Left ventricle myocardium inferior (tissue), 1 donor: ENCODE data around the gene FLT1. TPM values are rescaled to one million over a fixed set of nuclear protein-coding genes. Genes with fewer than 3 reads are reported as not detected.

Experiments used
- DNase-seq: peaks from one replicate; pipeline ENCODE4 v3.0.0-alpha.2; 2020
- H3K27ac ChIP-seq: fragments of 200-600 bp; replicated peaks from 2 replicates; pipeline ENCODE4 v1.8.0; 2021
- H3K27me3 ChIP-seq: fragments of 200-600 bp; 2 replicates; pipeline ENCODE4 v1.8.0; 2021; ENCODE audit warnings: low read depth
- H3K36me3 ChIP-seq: fragments of 200-600 bp; 2 replicates; pipeline ENCODE4 v1.8.0; 2021
- H3K4me1 ChIP-seq: fragments of 200-600 bp; 2 replicates; pipeline ENCODE4 v1.8.0; 2021
- H3K4me3 ChIP-seq: fragments of 200-600 bp; 2 replicates; pipeline ENCODE4 v1.8.0; 2021; ENCODE audit warnings: mild to moderate bottlenecking, moderate library complexity
- H3K9me3 ChIP-seq: fragments of 200-600 bp; replicated peaks from 2 replicates; pipeline ENCODE4 v1.8.0; 2021
- CTCF ChIP-seq: fragments of 200-600 bp; IDR thresholded peaks from 2 replicates; pipeline ENCODE4 v1.8.0; 2021; ENCODE audit warnings: antibody characterized with exemption, mild to moderate bottlenecking, borderline replicate concordance
- intact Hi-C: fragments of 100-400 bp; cut with micrococcal nuclease; formaldehyde crosslinking; loops from one replicate; pipeline ENCODE4 v1.11.0; 2022
- total RNA-seq: library from RNA; stranded (reverse); fragmentation: NEBNext Ultra II Directional; extraction: Animal tissue kit (Norgen Biotek cat#: 25700); gene quantifications from one replicate; pipeline ENCODE4 v1.2.1, GENCODE V29; 2021
- donor health status: DM: no; HTN: yes; CAD: no; lungs with severe emphysema.

Gene FLT1
- total RNA-seq, 1 donor from 2014 or later, result 40.7 TPM

DNA sequence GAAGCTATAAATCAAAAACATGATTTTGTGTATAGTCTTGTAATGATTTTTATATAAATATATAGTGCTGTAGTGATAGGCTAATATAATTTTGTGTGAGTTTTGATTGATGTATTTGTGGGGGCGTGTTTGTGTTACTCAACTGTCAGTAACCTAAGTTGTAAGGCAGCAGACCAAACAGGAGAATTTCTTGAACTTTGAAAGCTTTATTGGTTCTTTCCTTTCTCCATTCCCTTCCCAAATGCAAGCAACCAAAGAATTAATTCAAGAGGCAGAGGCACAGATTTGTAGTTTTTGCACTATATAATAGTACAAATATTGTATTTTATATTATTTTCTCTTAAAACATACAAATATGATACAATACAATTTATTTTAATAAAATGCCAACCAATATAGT lies 109.6 kb downstream of the FLT1 start:
- no peak for DNase-seq
- no peak for TF ChIP-seq CTCF
- intact Hi-C loops, result no loop called here
- Histone ChIP-seq H3K4me3 (no peak overlapping the region), H3K9me3 (no peaks in the 10 kb centered on the region), H3K27me3 (no peaks in the 10 kb centered on the region), H3K4me1 (peaks cover 36% of the 10 kb centered on the region), H3K27ac (no peak overlapping the region), H3K36me3 (peaks cover 28% of the 10 kb centered on the region)

DNA sequence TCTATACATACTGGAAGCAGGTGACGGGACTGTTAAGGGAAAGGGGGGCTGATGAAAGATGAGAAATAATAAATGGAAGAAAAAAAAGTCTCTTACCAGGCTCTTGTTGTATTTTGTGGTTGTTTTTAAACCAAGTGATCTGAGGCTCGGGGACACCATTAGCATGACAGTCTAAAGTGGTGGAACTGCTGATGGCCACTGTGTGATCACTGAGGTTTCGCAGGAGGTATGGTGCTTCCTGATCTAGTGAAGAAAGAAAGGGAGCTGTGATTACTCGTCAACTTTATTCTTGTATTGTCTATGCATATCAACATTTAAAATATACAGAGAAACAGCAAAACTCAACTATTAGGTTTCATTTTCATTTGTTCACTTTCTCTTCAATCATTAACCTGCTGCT lies 110.1 kb downstream of the FLT1 start:
- no peaks in the 10 kb centered on the region for H3K27me3 ChIP-seq
- no peak for TF ChIP-seq CTCF
- no peaks in the 10 kb centered on the region for H3K9me3 ChIP-seq
- H3K4me1 ChIP-seq, result peaks cover 40% of the 10 kb centered on the region
- intact Hi-C loops, result no loop called here
- H3K36me3 ChIP-seq, result peaks cover 27% of the 10 kb centered on the region
- no peak for DNase-seq
- no peak overlapping the region for H3K4me3 ChIP-seq
- H3K27ac ChIP-seq, result no peak overlapping the region

- Histone ChIP-seq H3K36me3 (peaks cover 26% of the 10 kb centered on the region), H3K27me3 (no peaks in the 10 kb centered on the region), H3K9me3 (no peaks in the 10 kb centered on the region), H3K27ac (no peak overlapping the region), H3K4me3 (no peak overlapping the region), H3K4me1 (peaks cover 35% of the 10 kb centered on the region)
- TF ChIP-seq CTCF, result no peak
- intact Hi-C loops, result no loop called here
- DNase-seq, result no peak
Measured at GRCh38 chr13:28380319-28380718, 114.6 kb downstream of the FLT1 start.

GRCh38 chr13:28379371-28380083 lies 115.4 kb downstream of the FLT1 start:
- Histone ChIP-seq H3K36me3 (peaks cover 26% of the 10 kb centered on the region), H3K4me1 (peaks cover 35% of the 10 kb centered on the region), H3K4me3 (no peak overlapping the region), H3K9me3 (no peaks in the 10 kb centered on the region), H3K27me3 (no peaks in the 10 kb centered on the region), H3K27ac (peak overlapping the region; percentile 33)
- TF ChIP-seq CTCF, result no peak
- intact Hi-C loops, result no loop called here
- no peak for DNase-seq

DNA sequence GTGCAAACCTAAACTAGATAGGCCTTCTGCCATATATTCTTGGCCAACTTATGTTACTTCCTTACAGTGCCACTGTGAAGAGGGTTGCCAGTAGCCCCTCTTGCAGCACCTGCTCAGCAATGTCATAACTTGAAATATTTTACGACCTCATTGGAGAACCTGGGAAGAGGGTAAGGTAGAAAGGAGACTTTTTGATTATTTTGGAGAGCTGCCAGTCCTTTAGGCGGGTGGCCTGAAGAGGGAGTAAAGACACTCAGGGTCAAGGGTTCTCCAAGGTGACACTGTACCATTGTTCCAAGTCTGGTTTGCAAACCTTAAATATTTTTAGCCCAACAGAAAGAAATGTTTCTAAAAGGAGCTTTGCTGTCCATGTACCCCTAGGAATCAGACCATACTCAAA lies 118.3 kb downstream of the FLT1 start:
- Histone ChIP-seq H3K4me3 (no peak overlapping the region), H3K27me3 (no peaks in the 10 kb centered on the region), H3K27ac (no peak overlapping the region), H3K9me3 (no peaks in the 10 kb centered on the region), H3K4me1 (peaks cover 35% of the 10 kb centered on the region), H3K36me3 (peaks cover 13% of the 10 kb centered on the region)
- peak; percentile 22 for TF ChIP-seq CTCF
- DNase-seq, result no peak
- intact Hi-C loops, result no loop called here
